Gastrocnemius medialis (tissue), 4 donors: ENCODE measurements around the gene CRYGD. TPM values are rescaled to one million over a fixed set of nuclear protein-coding genes. Genes with fewer than 3 reads are reported as not detected.

Source experiments
- ATAC-seq, 2 donors: fragments of 150-250 bp; one replicate each; pipeline ENCODE4 v1.9.1; 2016
- DNase-seq, 2 donors: peaks; one replicate each; pipeline ENCODE4 v3.0.0-alpha.2; 2019
- H3K27ac ChIP-seq, 4 donors: fragments of 200-600 bp; sonication (generic); 1 replicate in 1 of 4; 2 replicates in 3 of 4; pipeline ENCODE4 v1.5.1; 2016 to 2018; ENCODE audit warnings: mild to moderate bottlenecking in 2 of 4, moderate library complexity in 1 of 4
- H3K27me3 ChIP-seq, 3 donors: fragments of 200-600 bp; sonication (generic) in 2 of 3; 1 replicate in 1 of 3; 2 replicates in 2 of 3; pipeline versions ENCODE4 v1.5.1 to v1.6.0; 2016 to 2019; ENCODE audit warnings: mild to moderate bottlenecking in 1 of 3, moderate library complexity in 1 of 3
- H3K36me3 ChIP-seq, 2 donors: fragments of 200-600 bp; sonication (generic) in 1 of 2; one replicate each; pipeline ENCODE4 v1.5.1; 2017 to 2018
- H3K4me1 ChIP-seq, 2 donors: fragments of 200-600 bp; sonication (generic) in 1 of 2; one replicate each; pipeline ENCODE4 v1.5.1; 2016 to 2017; ENCODE audit warnings: mild to moderate bottlenecking in 2 of 2
- H3K4me3 ChIP-seq, 4 donors: fragments of 200-600 bp; sonication (generic) in 3 of 4; 1 replicate in 1 of 4; 2 replicates in 3 of 4; pipeline ENCODE4 v1.5.1; 2016 to 2019; ENCODE audit warnings: mild to moderate bottlenecking in 2 of 4
- H3K9me3 ChIP-seq, 3 donors: fragments of 200-600 bp; sonication (generic) in 2 of 3; 1 replicate in 1 of 3; 2 replicates in 2 of 3; pipeline ENCODE4 v1.5.1; 2016 to 2019
- POLR2A ChIP-seq, 2 donors: fragments of 450-650 bp; IDR thresholded peaks; one replicate each; pipeline ENCODE4 v1.6.1; 2017; ENCODE audit warnings: antibody characterized with exemption in 2 of 2, mild to moderate bottlenecking in 2 of 2, moderate library complexity in 2 of 2
- in situ Hi-C, 4 donors: fragments of 200-750 bp; cut with MboI; loops; one replicate each; pipeline versions ENCODE4 v1.15.0 to v1.8.0; 2017; ENCODE audit warnings: low sequenced_read_pairs in 4 of 4
- intact Hi-C: fragments of 100-400 bp; cut with DNase I; formaldehyde crosslinking; loops from one replicate; pipeline ENCODE4 v1.15.1; 2023; ENCODE audit warnings: low total_unique reads
- total RNA-seq, 4 donors: library from RNA; depleted of rRNA; stranded (reverse); fragments of >200 nt; gene quantifications; one replicate each; pipeline versions ENCODE4 v1.1.0 to v1.2.3, GENCODE V29; 2016
- TF ChIP-seq, protein P1 (sequence below), 5 experiments: fragments of 450-650 bp in 3 of 5; fragments of 200-600 bp in 2 of 5; sonication (generic) in 2 of 5; IDR thresholded peaks in 4 of 5; conservative IDR thresholded peaks in 1 of 5; 1 replicate in 4 of 5; 2 replicates in 1 of 5; pipeline ENCODE4 v1.5.1; 2016 to 2019; ENCODE audit warnings: antibody characterized with exemption in 5 of 5, mild to moderate bottlenecking in 3 of 5, moderate library complexity in 3 of 5

Gene CRYGD
- total RNA-seq, 4 donors from 2014 or later, result not detected

DNA sequence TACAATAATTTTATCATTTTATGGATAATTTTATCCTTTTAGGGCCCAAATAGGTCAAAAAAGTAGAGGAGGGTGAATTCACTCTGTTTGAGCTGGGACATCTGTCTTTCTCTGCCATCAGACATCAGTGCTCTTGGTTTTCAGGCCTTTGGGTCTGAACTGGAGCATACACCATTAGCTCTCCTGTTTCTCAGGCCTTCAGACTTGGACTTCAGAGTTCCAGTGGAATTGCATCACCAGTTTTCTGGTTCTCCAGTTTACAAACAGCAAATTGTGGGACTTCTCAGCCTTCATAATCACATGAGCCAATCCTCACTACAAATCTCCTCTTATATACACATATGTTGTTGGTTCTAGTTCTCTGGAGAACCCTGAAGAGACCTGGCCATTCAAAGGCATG, 33.9 kb downstream of the CRYGD start:
- no peaks in the 10 kb centered on the region for H3K27me3 ChIP-seq
- H3K4me1 ChIP-seq, result no peaks in the 10 kb centered on the region
- in situ Hi-C loops (no loop called here), intact Hi-C loops (no loop called here)
- DNase-seq (no peak), ATAC-seq (no peak)
- no peak overlapping the region for H3K27ac ChIP-seq
- no peaks in the 10 kb centered on the region for H3K9me3 ChIP-seq
- TF ChIP-seq POLR2A (IDR thresholded peaks at IDR 0.05), result no peak
- TF ChIP-seq, protein P1, sequence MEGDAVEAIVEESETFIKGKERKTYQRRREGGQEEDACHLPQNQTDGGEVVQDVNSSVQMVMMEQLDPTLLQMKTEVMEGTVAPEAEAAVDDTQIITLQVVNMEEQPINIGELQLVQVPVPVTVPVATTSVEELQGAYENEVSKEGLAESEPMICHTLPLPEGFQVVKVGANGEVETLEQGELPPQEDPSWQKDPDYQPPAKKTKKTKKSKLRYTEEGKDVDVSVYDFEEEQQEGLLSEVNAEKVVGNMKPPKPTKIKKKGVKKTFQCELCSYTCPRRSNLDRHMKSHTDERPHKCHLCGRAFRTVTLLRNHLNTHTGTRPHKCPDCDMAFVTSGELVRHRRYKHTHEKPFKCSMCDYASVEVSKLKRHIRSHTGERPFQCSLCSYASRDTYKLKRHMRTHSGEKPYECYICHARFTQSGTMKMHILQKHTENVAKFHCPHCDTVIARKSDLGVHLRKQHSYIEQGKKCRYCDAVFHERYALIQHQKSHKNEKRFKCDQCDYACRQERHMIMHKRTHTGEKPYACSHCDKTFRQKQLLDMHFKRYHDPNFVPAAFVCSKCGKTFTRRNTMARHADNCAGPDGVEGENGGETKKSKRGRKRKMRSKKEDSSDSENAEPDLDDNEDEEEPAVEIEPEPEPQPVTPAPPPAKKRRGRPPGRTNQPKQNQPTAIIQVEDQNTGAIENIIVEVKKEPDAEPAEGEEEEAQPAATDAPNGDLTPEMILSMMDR (IDR thresholded peaks at IDR 0.05 in 4 of 5, conservative IDR thresholded peaks at IDR 0.05 in 1 of 5), result no peak
- no peaks in the 10 kb centered on the region for H3K36me3 ChIP-seq
- H3K4me3 ChIP-seq, result no peak overlapping the region

- Histone ChIP-seq H3K4me3 (no peak overlapping the region), H3K36me3 (no peaks in the 10 kb centered on the region), H3K27me3 (no peaks in the 10 kb centered on the region), H3K9me3 (no peaks in the 10 kb centered on the region), H3K4me1 (no peaks in the 10 kb centered on the region), H3K27ac (no peak overlapping the region)
- ATAC-seq (no peak), DNase-seq (no peak)
- TF ChIP-seq, protein P1 (IDR thresholded peaks at IDR 0.05 in 4 of 5, conservative IDR thresholded peaks at IDR 0.05 in 1 of 5), result no peak
- TF ChIP-seq POLR2A (IDR thresholded peaks at IDR 0.05), result no peak
- in situ Hi-C loops, result no loop called here
- intact Hi-C loops, result no loop called here
Measured at GRCh38 chr2:208086029-208086428, 38.3 kb downstream of the CRYGD start.

DNA sequence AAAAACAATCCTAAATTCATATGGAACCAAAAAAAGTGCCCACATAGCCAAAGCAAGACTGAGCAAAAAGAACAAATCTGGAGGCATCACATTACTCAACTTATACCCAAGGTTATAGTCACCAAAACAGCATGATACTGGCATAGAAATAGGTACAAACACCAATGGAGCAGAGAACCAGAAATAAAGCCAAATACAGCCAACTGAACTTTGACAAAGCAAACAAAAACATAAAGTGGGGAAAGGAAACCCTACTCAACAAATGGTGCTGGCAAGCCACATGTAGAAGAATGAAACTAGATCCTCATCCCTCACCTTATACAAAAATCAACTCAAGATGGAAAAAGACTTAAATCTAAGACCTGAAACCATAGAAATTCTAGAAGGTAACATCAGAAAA, 40.5 kb downstream of the CRYGD start:
- Histone ChIP-seq H3K36me3 (no peaks in the 10 kb centered on the region), H3K9me3 (no peaks in the 10 kb centered on the region), H3K4me1 (no peaks in the 10 kb centered on the region), H3K27ac (no peak overlapping the region), H3K27me3 (no peaks in the 10 kb centered on the region), H3K4me3 (no peak overlapping the region)
- ATAC-seq (no peak), DNase-seq (no peak)
- in situ Hi-C loops (no loop called here), intact Hi-C loops (no loop called here)
- no peak for TF ChIP-seq POLR2A (IDR thresholded peaks at IDR 0.05)
- TF ChIP-seq, protein P1 (IDR thresholded peaks at IDR 0.05 in 4 of 5, conservative IDR thresholded peaks at IDR 0.05 in 1 of 5), result no peak

DNA sequence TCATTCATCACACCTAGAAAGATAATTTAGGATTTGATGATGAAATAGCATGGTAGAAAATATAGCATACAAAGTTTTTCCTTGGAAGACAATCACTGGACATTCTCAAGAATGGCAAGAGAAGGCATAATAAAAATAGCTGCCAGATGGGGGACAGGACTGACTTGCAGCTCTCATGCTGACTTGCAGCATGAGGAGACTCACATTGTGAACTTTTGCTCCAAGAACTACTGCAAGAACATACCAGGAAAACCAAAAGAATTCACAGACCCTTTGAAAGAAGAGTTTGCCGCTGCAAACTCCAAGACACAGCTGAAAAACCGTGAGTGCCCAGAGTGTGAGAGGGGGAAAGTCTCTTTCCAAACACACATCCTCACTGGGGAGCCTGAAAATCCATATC, 47.0 kb downstream of the CRYGD start:
- in situ Hi-C loops (no loop called here), intact Hi-C loops (no loop called here)
- no peak for TF ChIP-seq POLR2A (IDR thresholded peaks at IDR 0.05)
- TF ChIP-seq, protein P1 (IDR thresholded peaks at IDR 0.05 in 4 of 5, conservative IDR thresholded peaks at IDR 0.05 in 1 of 5), result no peak
- Histone ChIP-seq H3K4me1 (no peaks in the 10 kb centered on the region), H3K9me3 (no peaks in the 10 kb centered on the region), H3K27me3 (no peaks in the 10 kb centered on the region), H3K4me3 (no peak overlapping the region), H3K36me3 (no peaks in the 10 kb centered on the region), H3K27ac (no peak overlapping the region)
- DNase-seq, result no peak
- ATAC-seq, result no peak

- no peaks in the 10 kb centered on the region for H3K9me3 ChIP-seq
- DNase-seq, result no peak
- H3K4me3 ChIP-seq, result no peak overlapping the region
- ATAC-seq, result no peak
- intact Hi-C loops (no loop called here), in situ Hi-C loops (no loop called here)
- H3K27ac ChIP-seq, result no peak overlapping the region
- no peaks in the 10 kb centered on the region for H3K36me3 ChIP-seq
- no peak for TF ChIP-seq POLR2A (IDR thresholded peaks at IDR 0.05)
- TF ChIP-seq, protein P1 (IDR thresholded peaks at IDR 0.05 in 4 of 5, conservative IDR thresholded peaks at IDR 0.05 in 1 of 5), result no peak
- H3K27me3 ChIP-seq, result no peaks in the 10 kb centered on the region
- H3K4me1 ChIP-seq, result no peaks in the 10 kb centered on the region
Measured at GRCh38 chr2:208074610-208075356, 49.5 kb downstream of the CRYGD start.
